ENCODE data around the gene AKAP12.

The AKAP12 gene

DNA sequence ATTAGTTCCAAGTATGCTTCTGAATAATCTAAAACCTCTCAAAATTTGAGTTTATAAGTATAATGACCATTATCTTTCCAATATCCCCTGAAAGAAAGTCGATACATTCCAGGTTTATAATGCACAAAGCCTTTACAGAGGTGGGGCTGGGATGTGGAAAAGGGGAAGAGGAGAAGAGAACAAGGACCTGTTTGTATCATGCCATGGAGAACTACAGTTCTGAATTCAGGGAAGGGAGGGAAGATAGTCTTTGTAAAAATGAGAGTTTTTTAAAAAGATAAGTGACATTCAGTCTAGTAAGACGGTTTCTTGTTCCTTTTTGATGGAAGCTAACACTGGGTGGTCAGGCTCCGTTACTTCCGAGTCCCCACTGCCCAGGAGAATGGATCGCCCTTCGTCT lies 125.5 kb downstream of the AKAP12 start:
- DNase-seq (ENCODE audit: low read depth), result no peak
- H3K4me3 ChIP-seq (ENCODE audit: control insufficient read depth, low read depth, low read length), result no peak overlapping the region
- TF ChIP-seq, protein P1, sequence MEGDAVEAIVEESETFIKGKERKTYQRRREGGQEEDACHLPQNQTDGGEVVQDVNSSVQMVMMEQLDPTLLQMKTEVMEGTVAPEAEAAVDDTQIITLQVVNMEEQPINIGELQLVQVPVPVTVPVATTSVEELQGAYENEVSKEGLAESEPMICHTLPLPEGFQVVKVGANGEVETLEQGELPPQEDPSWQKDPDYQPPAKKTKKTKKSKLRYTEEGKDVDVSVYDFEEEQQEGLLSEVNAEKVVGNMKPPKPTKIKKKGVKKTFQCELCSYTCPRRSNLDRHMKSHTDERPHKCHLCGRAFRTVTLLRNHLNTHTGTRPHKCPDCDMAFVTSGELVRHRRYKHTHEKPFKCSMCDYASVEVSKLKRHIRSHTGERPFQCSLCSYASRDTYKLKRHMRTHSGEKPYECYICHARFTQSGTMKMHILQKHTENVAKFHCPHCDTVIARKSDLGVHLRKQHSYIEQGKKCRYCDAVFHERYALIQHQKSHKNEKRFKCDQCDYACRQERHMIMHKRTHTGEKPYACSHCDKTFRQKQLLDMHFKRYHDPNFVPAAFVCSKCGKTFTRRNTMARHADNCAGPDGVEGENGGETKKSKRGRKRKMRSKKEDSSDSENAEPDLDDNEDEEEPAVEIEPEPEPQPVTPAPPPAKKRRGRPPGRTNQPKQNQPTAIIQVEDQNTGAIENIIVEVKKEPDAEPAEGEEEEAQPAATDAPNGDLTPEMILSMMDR (IDR thresholded peaks at IDR 0.05; ENCODE audit: control insufficient read depth, insufficient read depth, low read depth, low read length, missing control alignments), result no peak

- H3K4me3 ChIP-seq (ENCODE audit: control insufficient read depth, low read depth, low read length), result no peak overlapping the region
- no peak for DNase-seq (ENCODE audit: low read depth)
- TF ChIP-seq, protein P1 (IDR thresholded peaks at IDR 0.05; ENCODE audit: control insufficient read depth, insufficient read depth, low read depth, low read length, missing control alignments), result no peak
Measured at GRCh38 chr6:151370509-151371078, 130.8 kb downstream of the AKAP12 start.

DNA sequence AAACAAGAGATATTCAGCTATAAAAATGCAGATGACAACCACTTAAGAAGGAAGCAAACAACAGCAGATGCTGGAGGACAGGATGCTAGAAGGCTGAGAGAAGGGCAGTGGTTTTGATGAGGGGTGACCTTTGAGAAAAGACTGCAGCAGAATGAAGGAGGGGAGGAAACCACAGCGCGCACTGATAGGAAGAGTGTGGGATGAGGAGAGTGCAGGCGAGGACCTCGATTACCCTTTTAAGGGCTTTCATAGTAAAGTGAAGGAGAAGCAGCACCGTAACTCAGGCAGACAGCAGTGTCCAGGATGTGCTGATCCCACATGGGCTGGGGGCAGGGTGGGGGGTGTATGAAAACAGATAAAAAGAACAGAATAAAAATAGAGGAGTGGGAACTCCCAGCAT lies 132.4 kb downstream of the AKAP12 start:
- DNase-seq (ENCODE audit: low read depth), result no peak
- TF ChIP-seq, protein P1 (IDR thresholded peaks at IDR 0.05; ENCODE audit: control insufficient read depth, insufficient read depth, low read depth, low read length, missing control alignments), result no peak
- no peak overlapping the region for H3K4me3 ChIP-seq (ENCODE audit: control insufficient read depth, low read depth, low read length)

- no peak for DNase-seq (ENCODE audit: low read depth)
- TF ChIP-seq, protein P1 (IDR thresholded peaks at IDR 0.05; ENCODE audit: control insufficient read depth, insufficient read depth, low read depth, low read length, missing control alignments), result no peak
- H3K4me3 ChIP-seq (ENCODE audit: control insufficient read depth, low read depth, low read length), result no peak overlapping the region
Measured at GRCh38 chr6:151374036-151374683, 134.4 kb downstream of the AKAP12 start.

- no peak overlapping the region for H3K4me3 ChIP-seq (ENCODE audit: control insufficient read depth, low read depth, low read length)
Measured at GRCh38 chr6:151375833-151376232, 136.1 kb downstream of the AKAP12 start.

GRCh38 chr6:151376440-151376839 lies 136.7 kb downstream of the AKAP12 start:
- no peak overlapping the region for H3K4me3 ChIP-seq (ENCODE audit: control insufficient read depth, low read depth, low read length)
- TF ChIP-seq, protein P1 (IDR thresholded peaks at IDR 0.05; ENCODE audit: control insufficient read depth, insufficient read depth, low read depth, low read length, missing control alignments), result no peak
- no peak for DNase-seq (ENCODE audit: low read depth)

More at GRCh38 chr6:151375833-151376232, 136.1 kb downstream of the AKAP12 start:
- DNase-seq (ENCODE audit: low read depth), result no peak
- TF ChIP-seq, protein P1 (IDR thresholded peaks at IDR 0.05; ENCODE audit: control insufficient read depth, insufficient read depth, low read depth, low read length, missing control alignments), result no peak
